Dedifferentiated amniotic fluid mesenchymal stem cell (primary cell): Measurements from ENCODE around the gene DDX23.

Experiments used
- DNase-seq: peaks from one replicate; pipeline ENCODE4 v3.0.0-alpha.2; 2016; ENCODE audit errors: extremely low spot score

DDX23 gene

DNA sequence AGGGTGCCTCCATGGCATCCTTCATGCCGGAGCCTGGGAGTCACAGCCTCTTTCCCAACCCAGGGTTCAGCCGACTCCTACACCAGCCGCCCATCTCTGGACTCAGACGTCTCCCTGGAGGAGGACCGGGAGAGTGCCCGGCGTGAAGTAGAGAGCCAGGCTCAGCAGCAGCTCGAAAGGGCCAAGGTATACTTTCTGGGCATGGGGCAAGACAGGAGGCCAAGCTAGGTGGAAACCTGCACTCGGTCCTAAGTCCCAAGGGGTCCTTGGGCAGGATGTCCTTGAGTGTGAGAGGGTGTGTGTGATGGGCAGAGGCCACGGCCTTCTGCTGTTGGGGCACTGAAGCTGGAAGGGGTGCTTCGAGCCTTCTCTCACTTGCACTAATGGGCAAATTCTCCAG is 28.7 kb downstream of the DDX23 start:
- DNase-seq, result no peak

DNA sequence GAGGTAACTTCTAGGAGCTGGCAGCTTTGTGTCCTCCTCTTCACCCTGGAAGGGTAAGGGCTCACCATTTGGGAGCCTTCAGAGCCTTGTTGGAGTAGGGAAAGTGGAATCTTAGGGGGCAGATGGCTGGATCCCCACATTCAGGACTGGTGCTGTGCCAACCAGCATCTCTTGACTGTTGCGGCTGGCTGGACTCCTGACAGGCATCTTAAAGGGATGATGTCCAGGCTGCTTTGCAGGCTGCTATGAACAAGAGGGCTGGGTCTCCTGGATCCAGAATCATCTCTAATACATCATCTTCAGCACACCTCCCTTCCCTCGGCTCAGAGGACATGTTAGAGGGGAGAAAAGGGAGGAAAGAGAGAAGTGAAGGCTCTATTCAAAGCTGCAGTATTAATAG is 29.3 kb downstream of the DDX23 start:
- no peak for DNase-seq

DNA sequence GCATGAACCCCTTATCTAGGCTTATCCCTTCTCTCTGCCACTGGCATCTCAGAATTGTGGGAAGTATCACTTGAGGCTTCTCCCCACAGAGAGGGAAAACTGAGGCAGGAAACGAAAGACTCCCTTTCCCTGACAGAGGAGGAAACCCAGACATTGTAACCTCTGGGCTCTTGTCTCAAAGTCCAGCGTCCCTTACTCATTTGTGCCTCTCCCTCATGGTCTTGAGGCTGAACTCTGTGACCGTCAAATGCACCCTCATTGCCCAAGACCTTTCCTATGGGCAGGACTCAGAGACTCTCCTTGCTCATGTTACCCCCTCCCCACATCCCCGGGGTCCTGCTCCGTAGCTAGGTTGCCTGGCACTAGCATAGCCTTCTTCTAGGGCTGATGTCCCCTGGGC is 29.8 kb downstream of the DDX23 start:
- no peak for DNase-seq

DNA sequence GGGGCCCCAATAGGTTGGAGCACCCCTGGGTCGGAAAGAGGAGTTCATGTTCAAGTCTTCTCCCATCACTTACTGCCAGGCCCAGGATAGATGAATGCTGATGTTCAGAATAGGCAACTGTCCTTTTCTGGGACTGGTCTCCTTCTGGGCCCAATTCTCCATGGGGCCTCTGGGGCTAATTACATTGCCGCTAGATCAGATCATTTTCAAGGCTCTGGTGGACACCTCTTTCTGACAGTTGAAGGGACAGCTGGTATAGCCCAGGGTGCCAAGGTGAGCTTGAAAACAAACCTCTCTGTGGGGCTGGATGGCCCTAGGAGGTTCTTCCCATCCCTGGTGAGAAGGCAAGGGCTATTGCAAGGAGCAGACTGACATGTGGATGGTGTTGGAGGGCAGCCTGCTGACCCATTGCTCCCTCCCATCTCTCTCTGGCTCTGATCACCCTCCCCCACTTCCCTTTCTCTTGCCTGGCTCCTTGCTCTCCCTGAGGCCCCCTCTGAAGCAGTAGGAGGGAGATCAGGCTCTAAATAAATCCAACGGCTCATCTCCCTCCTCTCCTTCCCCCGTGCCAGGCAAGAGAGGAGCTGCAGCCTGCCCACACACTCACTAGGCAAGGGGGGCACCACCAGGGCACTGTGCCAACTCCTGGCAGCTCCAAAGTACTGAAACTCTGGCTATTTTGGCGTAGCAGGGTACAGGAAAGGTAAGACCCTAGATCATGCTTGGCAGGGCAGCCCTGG is 31.8 kb downstream of the DDX23 start:
- DNase-seq, result no peak

DNA sequence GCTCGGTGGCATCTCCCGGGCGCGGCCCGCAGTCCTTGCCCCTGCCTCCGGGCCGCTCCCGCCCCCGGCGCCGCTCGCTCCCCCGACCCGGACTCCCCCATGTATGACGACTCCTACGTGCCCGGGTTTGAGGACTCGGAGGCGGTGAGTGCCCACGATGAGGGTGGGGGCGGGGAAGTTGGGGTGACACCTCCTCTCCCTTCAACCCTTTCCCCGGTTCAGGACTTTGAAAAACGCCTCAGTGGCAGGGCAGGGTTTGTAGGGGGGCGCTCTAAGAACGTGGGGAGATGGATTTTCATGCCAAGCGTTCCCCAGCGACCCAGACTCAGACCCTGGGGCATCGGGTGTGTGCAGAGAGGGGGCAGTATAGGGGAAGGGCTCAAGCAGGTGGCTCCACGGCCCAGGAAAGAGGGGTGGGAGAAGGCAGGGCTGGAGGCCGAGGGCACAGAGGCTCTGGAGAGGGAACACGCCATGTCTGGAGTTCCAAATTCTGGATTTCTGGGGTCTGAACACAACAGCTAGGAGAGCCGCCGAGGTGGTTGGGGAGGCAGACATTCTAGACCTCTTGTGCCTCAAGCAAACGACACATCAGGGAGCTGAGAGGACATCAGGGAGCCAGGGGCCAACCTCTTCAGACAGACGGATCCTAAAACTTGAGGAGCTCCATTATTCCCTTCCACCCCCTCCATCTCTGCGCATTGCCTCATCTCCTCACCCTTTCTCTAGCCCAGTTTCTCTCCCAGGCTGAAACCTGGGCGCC is 33.0 kb downstream of the DDX23 start:
- no peak for DNase-seq

DNA sequence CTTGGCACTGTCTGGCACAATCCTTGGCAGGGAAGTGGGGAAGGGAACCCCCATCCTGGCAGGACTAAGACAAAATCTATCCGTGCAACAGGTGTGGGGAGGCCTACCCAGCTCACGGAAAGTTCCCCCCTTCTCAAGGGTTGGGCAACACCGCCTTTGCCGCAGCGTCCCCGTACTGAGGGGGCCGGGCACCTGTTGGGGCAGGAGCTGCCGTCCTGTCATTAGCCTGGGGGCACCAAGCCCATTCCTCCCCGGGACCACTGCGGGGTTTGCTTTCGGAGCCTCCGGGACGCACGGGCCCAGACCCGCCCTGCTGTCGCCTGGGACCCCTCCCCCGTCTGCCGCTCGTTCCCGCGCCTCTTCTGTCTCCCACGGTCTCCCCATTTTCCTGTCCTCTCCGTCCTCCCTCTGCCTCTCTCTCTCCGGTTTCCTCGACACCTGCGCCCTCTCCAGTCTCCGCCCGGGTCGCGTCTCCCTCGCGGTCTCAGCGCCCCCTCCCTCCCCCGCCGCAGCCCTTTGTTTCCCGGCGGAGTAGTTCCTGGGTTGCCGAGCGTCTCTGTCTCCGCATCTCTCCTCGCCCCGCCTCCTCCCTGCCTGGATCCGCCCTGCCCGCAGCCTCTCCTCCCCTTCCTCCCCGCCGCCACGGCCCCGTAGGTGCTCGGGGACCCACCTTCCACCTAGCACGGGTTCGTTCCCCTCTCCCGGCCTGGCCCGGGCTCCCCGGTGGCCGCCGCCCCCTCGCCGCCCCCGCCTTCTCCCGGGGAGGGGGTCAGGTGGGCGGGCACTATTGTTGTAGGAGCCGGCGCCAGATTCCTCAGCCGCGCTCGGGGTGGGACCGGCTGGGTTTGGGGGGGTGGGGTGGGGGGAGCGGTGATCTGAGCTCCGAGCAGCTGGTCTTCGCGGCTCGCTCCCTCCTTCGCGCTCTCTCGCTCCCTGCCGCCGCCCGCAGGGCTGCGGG is 33.8 kb downstream of the DDX23 start, which contains the start of gene CACNB3:
TSS of gene CACNB3 (plus strand) at position 624 of the 958 bp plus-strand sequence. CDS start 434 bp downstream, outside the sequence.
- no peak for DNase-seq

DNA sequence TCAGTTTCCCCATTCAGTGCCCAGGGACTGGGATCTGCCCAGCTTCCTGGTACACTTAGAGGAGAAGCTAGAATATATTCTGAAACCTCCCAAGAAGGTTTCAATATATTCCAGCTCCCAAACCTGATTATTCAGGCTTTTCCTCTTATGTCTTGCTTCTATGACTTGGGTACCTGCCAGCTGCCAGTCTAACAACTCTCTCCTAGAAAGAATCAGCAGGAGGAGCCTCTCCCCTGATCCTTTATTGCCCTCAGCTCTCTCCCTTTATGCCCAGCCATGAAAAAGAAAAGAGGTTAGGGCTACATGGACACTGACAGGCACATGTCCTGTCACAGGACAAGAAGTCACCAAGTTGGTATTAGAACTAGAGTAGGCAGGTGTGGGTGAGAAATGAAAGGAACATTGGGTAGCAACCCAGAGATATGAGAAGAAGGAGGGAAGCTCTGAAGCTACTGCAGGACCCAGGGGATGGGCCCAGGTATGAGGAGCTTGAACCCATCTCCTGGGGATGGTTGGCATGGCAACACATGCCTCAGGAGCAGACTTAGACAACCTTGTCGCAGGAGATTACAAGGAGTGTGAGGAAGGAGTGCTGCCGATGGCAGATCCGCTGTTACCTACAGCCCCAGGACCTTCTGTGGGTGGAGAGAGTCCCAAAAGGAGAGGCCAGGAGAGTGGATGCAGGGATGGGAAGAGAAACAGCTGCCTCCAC is 35.7 kb downstream of the DDX23 start:
- no peak for DNase-seq

DNA sequence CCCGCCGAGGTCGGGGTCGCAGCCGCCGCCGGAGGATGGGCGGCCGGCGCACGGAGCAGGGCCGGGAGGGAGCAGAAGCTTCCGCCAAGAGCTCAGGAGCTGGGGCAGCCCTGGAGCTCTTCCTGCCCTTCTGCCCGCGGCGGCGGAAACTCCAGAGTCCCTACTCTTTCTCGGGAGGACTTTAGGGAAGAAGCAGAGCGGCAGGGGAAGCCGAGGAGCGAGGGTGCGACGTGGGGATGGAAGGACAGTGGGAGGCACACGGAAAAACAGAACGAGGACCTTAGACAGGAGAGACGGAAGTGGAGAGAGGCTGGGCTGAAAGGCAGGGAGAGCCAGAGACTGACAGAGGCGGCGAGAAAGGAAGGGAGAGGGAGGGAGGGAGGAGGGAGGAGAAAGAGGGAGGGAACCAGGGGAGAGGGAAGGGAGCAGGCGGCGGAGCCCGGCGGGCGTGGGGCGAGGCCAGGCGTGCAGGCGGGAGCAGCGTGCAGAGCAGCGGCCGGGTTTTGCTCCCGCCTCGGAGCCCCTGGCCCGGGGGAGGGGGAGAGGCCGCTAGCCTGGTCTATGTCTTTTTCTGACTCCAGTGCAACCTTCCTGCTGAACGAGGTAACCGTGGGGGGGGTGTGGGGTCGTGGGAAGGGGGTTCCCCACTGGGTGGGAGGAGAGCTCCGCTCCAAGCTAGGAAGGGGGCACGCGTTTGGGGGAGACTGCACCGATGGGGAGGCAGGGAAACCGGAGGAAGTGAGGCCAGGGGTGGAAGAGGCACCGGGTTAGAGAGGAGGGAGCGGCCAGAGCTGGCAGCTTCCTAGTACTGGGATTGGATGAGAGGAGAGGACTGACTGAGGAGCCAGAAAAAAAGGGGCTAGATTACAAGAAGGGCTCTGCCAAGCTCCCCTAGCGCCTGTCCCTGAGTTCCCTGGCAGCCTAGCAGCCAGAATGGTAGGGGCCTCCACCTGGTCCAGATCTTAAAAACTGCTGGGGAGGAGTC is 36.5 kb downstream of the DDX23 start:
- peak; percentile 77 for DNase-seq

DNA sequence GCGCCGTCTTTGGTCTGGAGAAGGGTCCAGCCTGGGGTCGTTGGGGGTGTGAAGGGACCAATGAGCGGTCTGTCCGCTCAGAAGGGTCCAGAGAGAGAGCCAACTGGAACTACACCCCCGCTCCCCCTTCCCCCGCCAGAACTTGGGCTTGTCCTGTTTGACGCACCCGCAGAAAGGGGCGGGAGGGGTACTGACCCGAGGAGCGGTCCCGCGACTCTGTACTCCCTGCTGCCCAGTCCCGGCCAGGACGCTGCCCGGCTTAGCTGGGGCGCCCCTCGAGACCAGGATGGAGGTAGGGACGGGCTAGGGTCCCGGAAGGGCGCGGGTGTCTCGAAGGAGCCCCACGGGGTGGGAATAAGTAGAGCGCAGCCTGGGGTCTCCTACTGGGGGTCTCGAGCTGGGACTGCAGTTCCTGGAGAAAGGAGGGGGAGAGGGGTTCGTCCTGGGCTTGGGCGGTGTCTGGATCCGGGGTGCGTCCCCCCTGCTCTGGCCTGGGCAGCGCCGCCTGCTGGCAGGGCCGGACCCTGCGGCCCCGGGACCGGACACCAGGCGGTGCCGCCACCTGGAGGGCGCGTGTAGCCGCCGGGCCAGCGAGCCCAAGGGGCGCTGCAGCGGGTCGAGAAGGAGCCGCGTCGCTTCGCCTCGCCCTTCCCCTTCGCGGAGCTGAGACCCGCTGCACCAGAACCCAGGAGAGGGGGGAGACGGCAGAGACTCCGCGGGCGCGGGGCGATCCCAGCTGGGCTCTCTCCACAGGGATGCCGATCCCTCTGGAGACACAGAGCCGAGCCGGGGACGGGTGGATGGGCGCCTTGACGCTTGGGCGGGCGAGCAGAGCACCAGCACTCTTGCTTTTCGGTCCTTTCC is 37.5 kb downstream of the DDX23 start:
- peak; percentile 57 for DNase-seq

DNA sequence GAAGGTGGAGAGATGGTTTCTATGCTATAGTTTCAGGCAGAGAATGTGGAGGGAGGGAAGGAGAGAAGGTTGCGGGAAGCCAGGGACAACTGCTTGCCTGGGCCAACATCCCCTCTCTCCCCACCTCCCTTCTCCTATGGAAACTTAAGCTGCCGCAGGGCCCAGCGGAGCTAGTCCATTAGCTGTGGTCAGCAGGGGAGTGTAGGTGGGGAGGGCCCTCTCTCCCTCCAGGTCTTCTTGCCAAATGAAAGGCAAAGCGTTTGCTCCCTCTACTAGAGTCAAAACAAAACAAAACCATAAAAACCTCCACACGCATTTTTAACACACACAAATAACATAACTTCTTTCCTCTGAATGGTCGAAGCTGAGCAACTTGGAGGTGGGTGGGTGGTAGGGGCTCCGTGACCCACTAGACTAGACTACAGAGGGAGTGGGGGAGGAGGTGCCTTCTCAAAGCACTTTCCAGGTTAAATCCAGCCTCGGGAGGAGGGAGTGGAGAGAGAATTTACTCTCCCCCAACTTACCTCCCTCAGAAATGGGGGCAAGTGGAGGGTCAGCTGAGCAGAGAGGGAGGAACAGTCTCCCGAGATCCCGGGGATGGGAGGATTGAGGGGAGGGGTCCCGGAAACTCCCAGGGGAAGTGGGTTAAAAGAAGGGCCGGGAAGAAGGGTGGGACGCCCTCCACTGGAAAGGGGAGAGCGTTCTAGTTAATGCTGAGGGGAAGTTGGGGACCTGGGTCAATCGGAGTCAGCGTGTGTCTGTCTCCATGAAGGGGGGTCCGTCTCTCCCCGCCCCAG is 38.3 kb downstream of the DDX23 start:
- DNase-seq, result no peak

DNA sequence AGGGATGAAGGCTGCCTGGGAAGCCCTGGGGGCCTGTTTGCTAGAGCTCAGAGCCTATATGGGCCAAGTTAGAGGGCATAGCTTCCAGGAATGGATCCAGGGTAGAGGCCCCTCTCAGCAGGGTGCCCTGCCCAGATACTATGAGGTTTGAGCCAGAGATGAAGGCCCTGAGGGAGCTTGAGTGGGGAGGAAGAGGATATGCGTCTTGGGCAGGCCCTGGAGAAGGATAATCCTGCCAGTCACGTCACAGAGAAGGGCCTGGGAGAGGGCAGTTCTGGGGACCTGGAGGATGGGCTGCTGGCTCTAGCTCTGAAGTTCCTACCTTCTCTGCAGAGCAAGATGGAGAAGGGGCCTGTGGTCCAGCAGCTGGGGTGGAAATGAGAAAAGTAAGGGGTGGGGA is 39.6 kb downstream of the DDX23 start:
- DNase-seq, result no peak

DNA sequence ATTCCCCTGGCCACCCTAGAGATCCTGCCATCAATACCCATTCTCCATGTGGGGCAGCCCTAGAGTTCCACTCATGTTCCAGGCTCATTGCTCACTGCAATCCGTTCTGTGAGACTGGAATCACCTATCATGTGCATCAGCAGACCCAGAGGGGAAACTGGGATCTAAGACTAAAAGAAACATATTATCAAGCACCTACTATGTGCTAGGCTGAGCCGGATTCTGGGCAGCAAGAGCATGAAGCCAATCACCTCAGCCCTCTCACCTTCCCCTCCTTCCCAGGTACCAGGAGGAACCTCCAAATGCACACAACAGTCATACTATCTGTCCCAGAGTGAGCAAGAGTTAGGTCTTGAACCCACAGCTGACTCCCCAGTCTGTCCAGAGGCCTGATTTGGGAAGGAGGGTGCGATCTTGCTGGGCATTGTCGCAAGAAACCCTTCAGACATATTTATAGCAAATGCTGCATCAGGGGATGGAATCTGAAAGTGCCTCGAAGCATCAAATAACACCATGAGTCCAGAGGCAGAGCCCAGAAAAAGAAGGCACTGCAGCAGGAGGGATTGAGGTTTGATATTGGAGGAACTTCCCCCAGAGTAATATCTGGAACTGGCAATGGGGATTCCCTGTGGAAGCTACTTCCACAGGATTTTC is 40.4 kb downstream of the DDX23 start:
- DNase-seq, result no peak

DNA sequence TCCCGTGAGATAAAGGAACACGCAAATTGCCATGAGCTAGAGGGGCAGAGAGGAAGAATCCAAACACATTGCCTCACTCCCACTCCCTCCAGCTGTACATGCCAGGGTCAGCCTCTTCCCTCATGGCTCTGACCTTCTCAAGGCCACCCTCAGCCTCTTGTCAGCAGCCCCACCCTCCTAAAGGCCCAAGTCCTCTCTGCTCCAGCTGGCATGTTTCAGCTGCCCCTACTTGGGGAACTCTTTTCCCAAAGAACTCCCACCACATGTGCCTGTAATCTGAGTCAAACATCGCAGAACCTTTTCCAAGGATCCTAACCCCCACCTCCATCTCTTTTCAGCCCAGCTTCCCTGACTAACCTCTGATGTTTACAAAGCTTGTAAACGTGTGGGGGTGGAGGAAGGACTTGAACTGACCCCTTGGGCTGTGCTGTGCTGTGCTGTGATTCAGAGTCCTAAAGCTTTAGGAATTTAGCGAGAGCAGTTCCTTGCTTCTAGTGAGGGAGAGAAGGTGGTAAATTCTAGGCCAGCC is 41.0 kb downstream of the DDX23 start:
- peak; percentile 63 for DNase-seq

DNA sequence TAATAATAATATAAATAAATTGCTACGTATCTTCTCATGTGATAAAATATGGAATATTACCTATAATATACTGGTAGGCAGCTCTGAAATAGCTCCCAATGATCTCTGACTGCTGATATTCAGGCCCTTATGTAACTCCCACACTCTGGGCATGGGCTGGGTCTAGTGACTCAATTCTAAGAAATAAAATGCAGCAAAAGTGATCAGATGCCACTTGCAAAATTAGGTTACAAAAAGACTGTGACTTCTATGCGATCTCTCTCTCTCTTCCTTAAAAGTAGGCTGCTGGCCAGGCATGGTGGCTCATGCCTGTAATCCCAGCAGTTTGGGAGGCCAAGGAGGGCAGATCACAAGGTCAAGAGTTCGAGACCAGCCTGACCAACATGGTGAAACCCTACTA is 44.0 kb downstream of the DDX23 start:
- DNase-seq, result no peak

DNA sequence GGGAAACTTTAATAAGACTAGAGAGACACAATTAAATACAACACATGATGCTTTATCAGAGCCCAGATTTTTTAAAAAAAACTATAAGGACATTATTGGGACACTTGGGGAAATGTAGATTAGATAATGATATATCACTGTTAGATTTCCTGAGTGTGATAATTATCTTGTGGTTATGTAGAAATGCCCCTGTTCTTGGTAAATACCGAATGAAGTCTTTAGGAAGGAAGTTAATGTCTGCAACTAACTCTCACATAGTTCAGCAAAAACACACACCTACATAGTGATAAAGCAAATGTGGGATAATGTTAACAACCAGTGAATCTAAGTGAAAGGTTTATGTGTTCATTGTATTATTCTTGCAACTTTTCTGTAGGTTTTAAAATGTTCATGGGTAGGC is 48.3 kb downstream of the DDX23 start:
- DNase-seq, result no peak

DNA sequence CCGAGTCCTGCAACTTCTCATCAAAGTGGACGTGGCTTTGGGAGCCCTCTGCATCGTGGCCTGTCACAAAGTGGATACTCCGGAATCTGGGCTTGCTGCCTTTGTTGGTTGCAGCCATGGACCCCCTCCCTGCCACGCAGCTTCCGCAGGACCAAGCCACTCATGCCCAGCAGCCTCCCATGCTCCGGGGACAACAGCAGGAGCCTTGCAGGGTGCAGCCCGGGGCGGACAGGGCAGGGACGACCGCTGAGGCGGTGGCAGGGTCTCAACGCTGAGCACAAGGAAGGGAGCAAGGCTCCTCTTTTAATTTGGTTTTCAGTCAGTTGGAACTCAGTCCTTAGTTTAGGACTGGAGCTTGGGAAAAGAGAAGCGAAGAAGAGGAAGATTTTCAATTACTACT is 51.0 kb downstream of the DDX23 start:
- no peak for DNase-seq

DNA sequence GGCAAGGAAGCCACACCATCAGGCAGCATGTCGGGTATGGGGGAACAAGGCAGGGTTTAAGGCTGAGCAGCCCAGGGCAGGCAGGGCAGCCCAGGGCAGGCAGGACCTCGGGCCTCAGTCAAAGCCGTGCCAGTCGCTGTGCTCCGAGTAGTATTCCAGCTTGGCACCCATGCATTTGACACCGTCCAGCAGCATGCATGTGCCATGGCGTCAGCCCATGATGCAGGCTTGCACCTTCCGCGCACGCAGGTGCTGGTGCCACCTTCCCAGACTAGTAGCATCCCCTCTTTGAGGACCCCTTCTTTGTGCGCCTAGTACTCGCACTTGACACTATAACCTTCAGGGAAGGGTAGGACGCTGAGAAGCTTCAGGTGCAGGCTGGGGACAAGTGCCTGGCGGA is 51.5 kb downstream of the DDX23 start:
- no peak for DNase-seq

DNA sequence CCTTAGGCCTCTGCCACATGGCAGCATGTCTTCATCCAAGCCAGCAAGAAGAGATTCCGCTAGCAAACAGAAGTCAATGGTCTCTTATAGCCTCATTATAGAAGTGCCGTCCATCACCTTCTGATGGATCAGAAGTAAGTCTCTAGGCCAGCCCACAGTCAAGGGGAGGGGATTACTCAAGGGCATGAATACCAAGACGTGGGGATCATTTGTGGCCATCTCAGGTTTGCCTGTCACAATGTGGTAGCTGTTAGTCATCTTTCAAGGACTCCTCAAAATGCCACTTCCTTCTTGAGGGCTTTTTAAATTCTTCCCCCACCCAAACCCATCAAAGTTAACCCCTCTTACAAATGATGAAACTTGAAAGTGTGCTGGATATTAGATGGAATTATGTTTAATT is 55.0 kb downstream of the DDX23 start:
- DNase-seq, result no peak
